Measurements from ENCODE around the gene FOXL2. TPM values are rescaled to one million over a fixed set of nuclear protein-coding genes. Genes with fewer than 3 reads are reported as not detected.

Gene FOXL2
- total RNA-seq, 1 donor from 2014 or later = 0.21 TPM

DNA sequence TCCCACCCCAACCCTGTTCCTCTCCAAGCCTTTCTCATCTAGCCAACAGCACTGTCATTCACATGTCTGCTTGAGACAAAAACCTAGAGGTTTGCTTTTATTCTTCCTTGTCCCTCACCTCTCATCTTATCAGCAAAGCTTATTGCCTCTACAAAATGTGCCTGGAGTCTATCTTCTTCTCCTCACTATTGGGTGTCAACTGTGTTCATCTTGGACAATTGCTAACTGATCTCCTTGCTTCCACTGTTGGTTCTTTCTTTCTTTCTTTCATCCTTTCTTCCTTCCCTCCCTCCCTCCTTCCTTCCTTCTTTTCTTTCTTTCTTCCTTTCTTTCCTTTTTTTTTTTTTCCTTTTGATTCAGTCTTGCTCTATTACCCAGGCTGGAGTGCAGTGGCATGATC is 48.2 kb downstream of the FOXL2 start:
- no peak overlapping the region for H3K27ac Mint-ChIP-seq (ENCODE audit: unreplicated experiment)
- no peak overlapping the region for H3K4me3 Mint-ChIP-seq (ENCODE audit: unreplicated experiment)
- DNase-seq (ENCODE audit: extremely low spot score, unreplicated experiment) = no peak
- H3K27me3 Mint-ChIP-seq (ENCODE audit: unreplicated experiment) = peaks cover 9% of the 10 kb centered on the region
- no peaks in the 10 kb centered on the region for H3K36me3 Mint-ChIP-seq (ENCODE audit: unreplicated experiment)
- TF ChIP-seq, protein P1, sequence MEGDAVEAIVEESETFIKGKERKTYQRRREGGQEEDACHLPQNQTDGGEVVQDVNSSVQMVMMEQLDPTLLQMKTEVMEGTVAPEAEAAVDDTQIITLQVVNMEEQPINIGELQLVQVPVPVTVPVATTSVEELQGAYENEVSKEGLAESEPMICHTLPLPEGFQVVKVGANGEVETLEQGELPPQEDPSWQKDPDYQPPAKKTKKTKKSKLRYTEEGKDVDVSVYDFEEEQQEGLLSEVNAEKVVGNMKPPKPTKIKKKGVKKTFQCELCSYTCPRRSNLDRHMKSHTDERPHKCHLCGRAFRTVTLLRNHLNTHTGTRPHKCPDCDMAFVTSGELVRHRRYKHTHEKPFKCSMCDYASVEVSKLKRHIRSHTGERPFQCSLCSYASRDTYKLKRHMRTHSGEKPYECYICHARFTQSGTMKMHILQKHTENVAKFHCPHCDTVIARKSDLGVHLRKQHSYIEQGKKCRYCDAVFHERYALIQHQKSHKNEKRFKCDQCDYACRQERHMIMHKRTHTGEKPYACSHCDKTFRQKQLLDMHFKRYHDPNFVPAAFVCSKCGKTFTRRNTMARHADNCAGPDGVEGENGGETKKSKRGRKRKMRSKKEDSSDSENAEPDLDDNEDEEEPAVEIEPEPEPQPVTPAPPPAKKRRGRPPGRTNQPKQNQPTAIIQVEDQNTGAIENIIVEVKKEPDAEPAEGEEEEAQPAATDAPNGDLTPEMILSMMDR (IDR thresholded peaks at IDR 0.05) = no peak
- no peaks in the 10 kb centered on the region for H3K9me3 Mint-ChIP-seq (ENCODE audit: unreplicated experiment)
- no peaks in the 10 kb centered on the region for H3K4me1 Mint-ChIP-seq (ENCODE audit: unreplicated experiment)

DNA sequence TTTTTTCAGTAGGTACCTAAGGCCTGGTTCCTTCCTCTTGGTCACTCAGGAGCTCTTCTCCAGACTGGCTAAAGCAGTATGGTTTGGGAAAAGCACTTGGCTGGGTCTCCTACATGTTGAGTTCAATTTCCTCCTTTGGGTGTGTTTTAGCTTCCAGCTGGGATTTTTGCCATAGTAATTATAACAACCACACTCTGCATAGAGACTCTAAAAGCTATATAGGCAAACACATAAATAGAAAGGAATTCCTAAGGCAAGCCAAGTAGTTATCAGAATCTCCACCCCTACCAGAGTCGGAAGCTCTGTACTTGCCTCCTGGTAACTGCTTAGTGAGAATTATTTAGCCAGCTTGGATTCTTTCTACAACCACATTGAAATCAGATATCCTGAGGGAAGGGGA is 48.6 kb downstream of the FOXL2 start:
- no peaks in the 10 kb centered on the region for H3K9me3 Mint-ChIP-seq (ENCODE audit: unreplicated experiment)
- H3K4me3 Mint-ChIP-seq (ENCODE audit: unreplicated experiment) = no peak overlapping the region
- H3K36me3 Mint-ChIP-seq (ENCODE audit: unreplicated experiment) = no peaks in the 10 kb centered on the region
- H3K27ac Mint-ChIP-seq (ENCODE audit: unreplicated experiment) = no peak overlapping the region
- peaks cover 9% of the 10 kb centered on the region for H3K27me3 Mint-ChIP-seq (ENCODE audit: unreplicated experiment)
- DNase-seq (ENCODE audit: extremely low spot score, unreplicated experiment) = no peak
- H3K4me1 Mint-ChIP-seq (ENCODE audit: unreplicated experiment) = no peaks in the 10 kb centered on the region
- TF ChIP-seq, protein P1 (IDR thresholded peaks at IDR 0.05) = no peak

Other genes starting within 250 kb of the FOXL2 start
- 15.9 and 16.7 TPM in 2 replicates for gene PIK3CB, start 112.2 kb downstream of the FOXL2 start, total RNA-seq
- 0.21 TPM in 1 of 2 replicates, not detected in the other for gene FOXL2NB, start 80 bp upstream of the FOXL2 start, total RNA-seq
- gene PRR23A, start 59.1 kb upstream of the FOXL2 start, total RNA-seq = not detected in 2 replicates
- not detected in 2 replicates for gene PRR23B, start 73.8 kb upstream of the FOXL2 start, total RNA-seq
- gene PRR23C, start 97.8 kb upstream of the FOXL2 start, total RNA-seq = not detected in 2 replicates

Data from osteocyte (in vitro differentiated cells).